Astrocyte (in vitro differentiated cells and primary cell): ENCODE data around the gene C3.

Source experiments
- CTCF ChIP-seq: IDR thresholded peaks from 2 replicates; pipeline ENCODE4 v1.5.1; 2011; ENCODE audit warnings: low read depth, mild to moderate bottlenecking, inconsistent platforms, low read length, moderate library complexity; ENCODE audit not compliant: insufficient read depth
- EZH2 ChIP-seq: IDR thresholded peaks from 2 replicates; pipeline ENCODE4 v1.6.1; 2012; ENCODE audit warnings: mild to moderate bottlenecking, low read length, inconsistent platforms; ENCODE audit not compliant: insufficient read depth

- TF ChIP-seq CTCF (no peak), EZH2 (no peak)
These were observed 11.4 kb upstream of the C3 start for GRCh38 chr19:6731822-6732221.
